Esophagus muscularis mucosa (tissue), 4 donors: ENCODE measurements around the gene PPARA. TPM values are rescaled to one million over a fixed set of nuclear protein-coding genes. Genes with fewer than 3 reads are reported as not detected.

Experiments used
- DNase-seq: peaks from one replicate; pipeline ENCODE4 v3.0.0-alpha.2; 2017; ENCODE audit errors: extremely low spot score
- H3K27ac ChIP-seq, 4 donors: fragments of 200-600 bp; sonication (generic); replicated peaks in 1 of 4; 1 replicate in 3 of 4; 2 replicates in 1 of 4; pipeline ENCODE4 v1.5.1; 2016 to 2019; ENCODE audit warnings: mild to moderate bottlenecking in 1 of 4
- H3K27me3 ChIP-seq, 4 donors: fragments of 200-600 bp; sonication (generic); one replicate each; pipeline versions ENCODE4 v1.5.1 to v1.6.0; 2016 to 2019
- H3K36me3 ChIP-seq, 4 donors: fragments of 200-600 bp; sonication (generic); one replicate each; pipeline ENCODE4 v1.5.1; 2016 to 2019
- H3K4me1 ChIP-seq, 4 donors: fragments of 200-600 bp; sonication (generic); one replicate each; pipeline ENCODE4 v1.5.1; 2016 to 2019
- H3K4me3 ChIP-seq, 4 donors: fragments of 200-600 bp; sonication (generic); 1 replicate in 2 of 4; 2 replicates in 2 of 4; pipeline ENCODE4 v1.5.1; 2016 to 2019; ENCODE audit warnings: mild to moderate bottlenecking in 4 of 4, moderate library complexity in 1 of 4
- H3K9me3 ChIP-seq, 4 donors: fragments of 200-600 bp; sonication (generic); 1 replicate in 3 of 4; 2 replicates in 1 of 4; pipeline ENCODE4 v1.5.1; 2016 to 2019
- CTCF ChIP-seq, 3 experiments: fragments of 200-600 bp in 2 of 3; fragments of 450-650 bp in 1 of 3; sonication (generic) in 2 of 3; IDR thresholded peaks; one replicate each; pipeline ENCODE4 v1.5.1; 2017 to 2019; ENCODE audit warnings: antibody characterized with exemption in 3 of 3, mild to moderate bottlenecking in 2 of 3, moderate library complexity in 1 of 3
- EP300 ChIP-seq: sonication (generic); formaldehyde crosslinking; IDR thresholded peaks from one replicate; pipeline ENCODE4 v1.6.1; 2017; ENCODE audit warnings: antibody characterized with exemption
- POLR2A ChIP-seq: fragments of 450-650 bp; IDR thresholded peaks from one replicate; pipeline ENCODE4 v1.6.1; 2017; ENCODE audit warnings: antibody characterized with exemption, moderate library complexity, mild to moderate bottlenecking, low read depth
- POLR2AphosphoS5 ChIP-seq, 2 donors: sonication (generic); formaldehyde crosslinking; IDR thresholded peaks; one replicate each; pipeline ENCODE4 v1.6.1; 2017; ENCODE audit warnings: antibody characterized with exemption in 2 of 2
- WGBS: methylation state at CpG from one replicate; pipeline ENCODE4 v1.1.5; 2018; 5-methylcytosine and 5-hydroxymethylcytosine counted together
- intact Hi-C: fragments of 100-400 bp; cut with DNase I; formaldehyde crosslinking; loops from one replicate; pipeline ENCODE4 v1.15.1; 2023
- total RNA-seq, 4 donors: library from RNA; depleted of rRNA; stranded (reverse); fragments of >200 nt; gene quantifications; one replicate each; pipeline versions ENCODE4 v1.1.0 to v1.2.1, GENCODE V29; 2016

Gene PPARA
- total RNA-seq, 4 donors from 2014 or later: 17.0 to 50.9 (median 26.8) TPM

DNA sequence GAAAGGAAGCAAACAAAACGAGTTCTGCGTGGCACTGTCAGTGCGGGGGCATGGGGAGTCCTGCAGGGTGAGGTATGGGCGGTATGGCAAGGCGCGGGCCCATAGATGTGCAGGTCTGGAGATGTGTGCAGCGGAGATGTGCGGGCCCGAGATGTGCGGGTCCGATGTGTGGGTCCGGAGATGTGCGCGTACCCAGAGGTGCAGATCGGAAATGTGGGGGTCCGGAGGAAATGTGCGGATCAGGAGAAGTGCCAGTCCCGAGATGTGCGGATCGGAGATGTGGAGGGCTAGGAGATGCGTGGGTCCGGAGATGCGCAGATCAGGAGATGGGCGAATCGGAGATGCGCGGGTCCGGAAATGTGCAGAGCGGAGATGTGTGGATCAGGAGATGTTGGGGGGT, 63.8 kb downstream of the PPARA start:
- Histone ChIP-seq H3K4me3 (no peak overlapping the region), H3K27ac (no peak overlapping the region), H3K27me3 (no peaks in the 10 kb centered on the region), H3K9me3 (peaks cover 0 to 10% (median 8%) of the 10 kb centered on the region in 4 donors), H3K36me3 (peaks cover 32 to 90% (median 55%) of the 10 kb centered on the region in 4 donors), H3K4me1 (no peaks in the 10 kb centered on the region)
- 95% methylated on average over 29 of the region's 29 CpGs for WGBS
- no peak for DNase-seq
- TF ChIP-seq EP300 (no peak), POLR2A (no peak), POLR2AphosphoS5 (IDR thresholded peaks at IDR 0.05) (no peak)
- intact Hi-C loops: no loop called here

- intact Hi-C loops: no loop called here
- H3K36me3 ChIP-seq: peaks cover 35 to 90% (median 58%) of the 10 kb centered on the region in 4 donors
- no peak for TF ChIP-seq POLR2A
- no peak for TF ChIP-seq POLR2AphosphoS5 (IDR thresholded peaks at IDR 0.05)
- no peak for TF ChIP-seq CTCF (IDR thresholded peaks at IDR 0.05)
- TF ChIP-seq EP300: no peak
- no peaks in the 10 kb centered on the region for H3K27me3 ChIP-seq
- no peaks in the 10 kb centered on the region for H3K4me1 ChIP-seq
- H3K4me3 ChIP-seq: no peak overlapping the region
- H3K9me3 ChIP-seq: peaks cover 0 to 6% (median 3%) of the 10 kb centered on the region in 4 donors
- H3K27ac ChIP-seq: no peak overlapping the region
- WGBS: 97% methylated on average over 28 of the region's 28 CpGs
- no peak for DNase-seq
These were observed 64.3 kb downstream of the PPARA start for GRCh38 chr22:46214616-46215015.

DNA sequence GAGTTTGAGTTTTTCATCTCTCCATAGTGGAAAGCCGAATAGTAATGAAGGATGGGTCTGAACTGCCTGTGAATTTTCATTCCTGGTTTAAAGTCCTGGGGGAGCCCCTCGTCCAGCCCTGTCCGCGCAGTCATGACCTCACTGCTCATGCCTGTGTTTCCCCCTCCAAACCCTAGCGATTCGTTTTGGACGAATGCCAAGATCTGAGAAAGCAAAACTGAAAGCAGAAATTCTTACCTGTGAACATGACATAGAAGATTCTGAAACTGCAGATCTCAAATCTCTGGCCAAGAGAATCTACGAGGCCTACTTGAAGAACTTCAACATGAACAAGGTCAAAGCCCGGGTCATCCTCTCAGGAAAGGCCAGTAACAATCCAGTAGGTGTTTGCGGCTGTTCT, 69.3 kb downstream of the PPARA start:
- no peak for DNase-seq
- WGBS: 77% methylated on average over 10 of the region's 10 CpGs
- no peaks in the 10 kb centered on the region for H3K27me3 ChIP-seq
- no peaks in the 10 kb centered on the region for H3K4me1 ChIP-seq
- H3K4me3 ChIP-seq: no peak overlapping the region
- H3K27ac ChIP-seq: no peak overlapping the region
- H3K9me3 ChIP-seq: no peaks in the 10 kb centered on the region
- TF ChIP-seq POLR2AphosphoS5 (IDR thresholded peaks at IDR 0.05) (no peak), POLR2A (no peak), CTCF (IDR thresholded peaks at IDR 0.05) (no peak), EP300 (no peak)
- intact Hi-C loops: no loop called here
- peaks cover 53 to 91% (median 85%) of the 10 kb centered on the region in 4 donors for H3K36me3 ChIP-seq

DNA sequence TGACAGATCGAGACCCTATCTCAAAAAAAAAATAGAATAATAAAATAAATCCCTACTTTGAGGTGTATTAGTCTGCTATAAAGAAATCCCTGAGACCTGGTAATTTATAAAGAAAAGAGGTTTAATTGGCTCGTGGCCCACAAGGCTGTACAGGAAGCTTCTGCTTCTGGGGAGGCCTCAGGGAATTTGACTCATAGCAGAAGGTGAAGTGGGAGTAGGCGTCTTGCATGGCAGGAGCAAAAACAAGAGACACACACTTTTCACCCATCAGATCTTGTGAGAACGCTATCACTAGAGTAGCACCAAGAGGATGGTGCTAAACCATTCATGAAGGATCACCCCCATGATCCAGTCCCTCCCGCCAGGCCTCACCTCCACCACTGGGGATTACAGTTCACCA, 70.6 kb downstream of the PPARA start:
- H3K9me3 ChIP-seq: no peaks in the 10 kb centered on the region
- no peaks in the 10 kb centered on the region for H3K4me1 ChIP-seq
- DNase-seq: no peak
- TF ChIP-seq POLR2A (no peak), EP300 (no peak), POLR2AphosphoS5 (IDR thresholded peaks at IDR 0.05) (no peak), CTCF (IDR thresholded peaks at IDR 0.05) (no peak)
- H3K36me3 ChIP-seq: peaks cover 53 to 92% (median 86%) of the 10 kb centered on the region in 4 donors
- no peak overlapping the region for H3K4me3 ChIP-seq
- H3K27ac ChIP-seq: no peak overlapping the region
- intact Hi-C loops: no loop called here
- no peaks in the 10 kb centered on the region for H3K27me3 ChIP-seq
- WGBS: 93% methylated on average over 5 of the region's 5 CpGs

GRCh38 chr22:46224044-46224897, 73.9 kb downstream of the PPARA start:
- H3K27me3 ChIP-seq: no peaks in the 10 kb centered on the region
- DNase-seq: no peak
- H3K4me1 ChIP-seq: no peaks in the 10 kb centered on the region
- H3K36me3 ChIP-seq: peaks cover 28 to 70% (median 59%) of the 10 kb centered on the region in 4 donors
- H3K27ac ChIP-seq: no peak overlapping the region
- WGBS: 90% methylated on average over 16 of the region's 23 CpGs
- intact Hi-C loops: no loop called here
- H3K9me3 ChIP-seq: no peaks in the 10 kb centered on the region
- TF ChIP-seq POLR2AphosphoS5 (IDR thresholded peaks at IDR 0.05) (no peak), EP300 (no peak), POLR2A (no peak), CTCF (IDR thresholded peaks at IDR 0.05) (no peak)
- H3K4me3 ChIP-seq: no peak overlapping the region
